K562 (cell line): ENCODE measurements around the gene MTMR3. TPM values are rescaled to one million over a fixed set of nuclear protein-coding genes. Genes with fewer than 3 reads are reported as not detected.
A peak's percentile ranks its signal among the peaks of the same experiment; 100 is the strongest.

Experiments
- ATAC-seq: fragments of 200-7000 bp; cut with Tn5 transposase; 3 replicates; pipeline ENCODE4 v1.9.1; 2020; ENCODE audit warnings: moderate library complexity
- Bru-seq: library from RNA; stranded (reverse); fragments of 400-500 nt; gene quantifications from one replicate; lab custom pipeline; 2021; lab: Mats Ljungman, UMichigan
- BruChase-seq, 2 experiments: library from RNA; stranded (reverse); fragments of 400-500 nt; gene quantifications; one replicate each; lab custom pipeline; 2021; lab: Mats Ljungman, UMichigan
- BruUV-seq: library from RNA; stranded (reverse); fragments of 400-500 nt; replicated peaks from 2 replicates; lab custom pipeline; 2021; lab: Mats Ljungman, UMichigan
- CTCF ChIA-PET: fragments of 300-600 bp; formaldehyde crosslinking; extraction: SDS; loops from one replicate; lab custom pipeline; 2021; ENCODE audit warnings: low intra/inter-chr PET ratio; lab: Yijun Ruan, JAX
- POLR2A ChIA-PET: fragments of 300-600, 350-650 bp; sonication (Branson Sonifier 250); formaldehyde crosslinking; extraction: SDS; loops from one replicate; lab custom pipeline; 2021; ENCODE audit warnings: antibody characterized with exemption, inconsistent platforms; lab: Yijun Ruan, JAX
- DNase-seq, 4 experiments: peaks; one replicate each; pipeline versions ENCODE4 v3.0.0 to v3.0.0-alpha.2; 2011 to 2018; ENCODE audit warnings: low spot score in 3 of 4, mixed read lengths in 3 of 4; ENCODE audit errors: extremely low read depth in 1 of 4
- FAIRE-seq: peaks from 2 replicates; lab custom pipeline; 2011; peaks lifted over from hg19 to GRCh38; lab: Jason Lieb, UNC
- H2AFZ ChIP-seq: 2 replicates; pipeline ENCODE4 v1.6.0; 2011; ENCODE audit warnings: low read depth, low read length, control low read depth, inconsistent platforms
- H3K27ac ChIP-seq: fragments of 200-600 bp; 3 replicates; pipeline ENCODE4 v1.8.0; 2011; ENCODE audit warnings: low read depth, mild to moderate bottlenecking, control low read depth, inconsistent platforms, low read length, moderate library complexity, mixed read lengths; ENCODE audit errors: extremely low read depth
- H3K27me3 ChIP-seq, 2 experiments: fragments of 300-600 bp in 1 of 2; 2 replicates in 1 of 2; 3 replicates in 1 of 2; pipeline versions ENCODE4 v1.6.0 to v1.8.0; 2011; ENCODE audit warnings: inconsistent platforms in 2 of 2, low read length in 2 of 2, mild to moderate bottlenecking in 1 of 2, mixed read lengths in 1 of 2, moderate library complexity in 1 of 2; ENCODE audit not compliant: control insufficient read depth in 2 of 2, insufficient read depth in 2 of 2
- H3K36me3 ChIP-seq: fragments of 300-600 bp; 3 replicates; pipeline ENCODE4 v1.8.0; 2011; ENCODE audit warnings: mild to moderate bottlenecking, low read length, inconsistent platforms; ENCODE audit not compliant: control insufficient read depth, insufficient read depth
- H3K4me1 ChIP-seq, 2 experiments: fragments of 200-600 bp in 1 of 2; replicated peaks in 1 of 2; 2 replicates in 1 of 2; 3 replicates in 1 of 2; pipeline versions ENCODE4 v1.5.1 to v1.8.0; 2011; ENCODE audit warnings: inconsistent platforms in 2 of 2, low read length in 2 of 2, mild to moderate bottlenecking in 1 of 2, mixed read lengths in 1 of 2, moderate library complexity in 1 of 2; ENCODE audit not compliant: control insufficient read depth in 2 of 2, insufficient read depth in 2 of 2
- H3K4me2 ChIP-seq: 2 replicates; pipeline ENCODE4 v1.6.1; 2011; ENCODE audit warnings: low read length, control low read depth, inconsistent platforms, mixed read lengths; ENCODE audit not compliant: insufficient read depth
- H3K4me3 ChIP-seq: fragments of 200-600 bp; sonication (generic), shearing (Covaris generic); 2 replicates; pipeline ENCODE4 v1.5.1; 2016; ENCODE audit warnings: control low read depth, inconsistent platforms
- H3K79me2 ChIP-seq: fragments of 200-600 bp; 3 replicates; pipeline ENCODE4 v1.8.0; 2011; ENCODE audit warnings: low read length, inconsistent platforms; ENCODE audit not compliant: control insufficient read depth, insufficient read depth
- H3K9ac ChIP-seq, 2 experiments: 2 replicates each; pipeline versions ENCODE4 v1.6.0 to v1.6.1; 2011; ENCODE audit warnings: low read depth in 2 of 2, low read length in 2 of 2, control low read depth in 1 of 2, inconsistent platforms in 1 of 2, mild to moderate bottlenecking in 1 of 2, mixed read lengths in 1 of 2; ENCODE audit not compliant: insufficient read depth in 1 of 2
- H3K9me1 ChIP-seq: one replicate; pipeline ENCODE4 v1.6.0; 2011; ENCODE audit warnings: inconsistent platforms, mild to moderate bottlenecking, low read length, moderate library complexity; ENCODE audit not compliant: control insufficient read depth, insufficient read depth
- H3K9me3 ChIP-seq: replicated peaks from 2 replicates; pipeline ENCODE4 v1.5.1; 2011; ENCODE audit warnings: low read depth, low read length, inconsistent platforms; ENCODE audit not compliant: control insufficient read depth, insufficient read depth
- H4K20me1 ChIP-seq: replicated peaks from 2 replicates; pipeline ENCODE4 v1.6.1; 2011; ENCODE audit warnings: low read length, inconsistent platforms, mixed read lengths; ENCODE audit not compliant: control insufficient read depth, insufficient read depth
- GTF2A2 ChIP-seq: IDR thresholded peaks from 2 replicates; pipeline ENCODE4 v1.6.1; 2016; ENCODE audit warnings: mild to moderate bottlenecking, missing genetic modification characterization, missing compliant biosample characterization
- ZNF140 ChIP-seq: fragments of 250-450 bp; sonication (Bioruptor Pico); IDR thresholded peaks from 2 replicates; pipeline ENCODE4 v1.8.0; 2021; ENCODE audit warnings: moderate library complexity, mild to moderate bottlenecking, inconsistent platforms
- WGBS: fragments of 100-300 bp; shearing (Covaris generic); methylation state at CpG from one replicate; pipeline ENCODE4 v1.1.6; 2016; ENCODE audit warnings: low coverage, mixed read lengths; ENCODE audit not compliant: insufficient coverage; ENCODE audit errors: missing lambda C conversion rate; 5-methylcytosine and 5-hydroxymethylcytosine counted together
- in situ Hi-C: fragments of 300-500 bp; cut with MboI; formaldehyde crosslinking; loops from 4 replicates; pipeline ENCODE4 v1.15.0; 2018; ENCODE audit warnings: inconsistent platforms, mixed read lengths
- intact Hi-C: fragments of 100-400 bp; cut with micrococcal nuclease; formaldehyde crosslinking; loops from 2 replicates; pipeline ENCODE4 v1.14.2; 2022
- long read RNA-seq, 3 experiments: library from polyadenylated mRNA in 2 of 3; library from RNA in 1 of 3; unstranded in 2 of 3; stranded (forward) in 1 of 3; transcript quantifications; one replicate each; pipeline ENCODE4 v2.0.0, GENCODE V29; 2019 to 2022
- polyA minus RNA-seq, 3 experiments: library from RNA; depleted of rRNA, polyadenylated mRNA; stranded (reverse); fragments of >200 nt; gene quantifications; 2 replicates each; pipeline ENCODE4 v1.2.3, GENCODE V29; 2011
- polyA plus RNA-seq, 8 experiments: library from polyadenylated mRNA; depleted of rRNA in 4 of 8; stranded (reverse) in 5 of 8; unstranded in 3 of 8; fragments of >200 nt; fragmentation: Nextera tagmentation in 2 of 8; fragmentation: Illumina TruSeq in 1 of 8; extraction: Ambion mirVana in 2 of 8; extraction: Trizol in 1 of 8; gene quantifications; 2 replicates each; pipeline versions ENCODE4 v1.2.1 to v1.2.3, GENCODE V29; 2011 to 2014; ENCODE audit warnings: inconsistent platforms in 1 of 8, missing spikeins in 1 of 8
- total RNA-seq, 7 experiments: library from RNA; depleted of rRNA in 6 of 7; stranded (reverse); fragments of >200 nt in 6 of 7; fragmentation: Illumina TruSeq in 2 of 7; extraction: Trizol in 2 of 7; gene quantifications; 2 replicates each; pipeline versions ENCODE4 v1.2.1 to v1.2.3, GENCODE V29; 2011 to 2021; ENCODE audit warnings: low replicate concordance in 1 of 7
- TF ChIP-seq, protein P1 (sequence below): fragments of 200-800 bp; sonication (Bioruptor generic); IDR thresholded peaks from 2 replicates; pipeline ENCODE4 v1.6.1; 2016; ENCODE audit warnings: missing genetic modification characterization, missing compliant biosample characterization

MTMR3 gene
- 79.8 and 96.2 TPM in 2 replicates for total RNA-seq (2011; cell fraction: chromatin; rRNA removed; ENCODE audit: low replicate concordance)
- 38.5 and 45.4 TPM in 2 replicates for total RNA-seq (2011; cell fraction: nucleolus; rRNA removed)
- total RNA-seq (2011; cell fraction: nucleoplasm; rRNA removed) = 55.1 and 55.5 TPM in 2 replicates
- total RNA-seq (2014; rRNA removed) (5.1 and 9.0 TPM in 2 replicates), total RNA-seq (2014; rRNA removed; fragmentation: Illumina TruSeq; extraction: Trizol) (7.1 and 8.3 TPM in 2 replicates), total RNA-seq (2015; rRNA removed; fragmentation: Illumina TruSeq; extraction: Trizol) (7.5 and 7.9 TPM in 2 replicates), total RNA-seq (2021) (12.3 and 13.6 TPM in 2 replicates), polyA plus RNA-seq (2011; rRNA removed) (13.7 and 20.0 TPM in 2 replicates), polyA plus RNA-seq (2014; fragmentation: Illumina TruSeq; extraction: Trizol) (10.7 and 12.0 TPM in 2 replicates), polyA plus RNA-seq (2014; fragmentation: Nextera tagmentation; extraction: Ambion mirVana) (1 to 10 TPM; 1.6 to 1.9 TPM), polyA plus RNA-seq (2014; rRNA removed) (6.9 and 8.3 TPM in 2 replicates), polyA minus RNA-seq (2011; rRNA and poly(A)+ RNA removed) (17.3 and 19.5 TPM in 2 replicates), Bru-seq, nascent RNA (percentile 66 among the genes with signal in this experiment), BruChase-seq, experiment 1, labeled RNA remaining after a 2-hour chase (percentile 73 among the genes with signal in this experiment), BruChase-seq, experiment 2, labeled RNA remaining after a 6-hour chase (percentile 74 among the genes with signal in this experiment)
- 8.9 and 12.3 TPM in 2 replicates for polyA plus RNA-seq (2011; cell fraction: cytosol; rRNA removed)
- 83.6 and 87.4 TPM in 2 replicates for polyA plus RNA-seq (2011; cell fraction: nucleus; rRNA removed)
- polyA plus RNA-seq (2012) = 8.8 and 14.8 TPM in 2 replicates
- 5.9 and 13.6 TPM in 2 replicates for polyA minus RNA-seq (2011; cell fraction: cytosol; rRNA and poly(A)+ RNA removed)
- 13.2 and 26.2 TPM in 2 replicates for polyA minus RNA-seq (2011; cell fraction: nucleus; rRNA and poly(A)+ RNA removed)
- long read RNA-seq, experiment 1, full-length matches to known transcripts = 2 of 26 reads
- long read RNA-seq, experiment 1, partial matches to known transcripts = 17 of 26 reads
- long read RNA-seq, experiment 1, other reads (novel, unspliced or antisense) = 7 of 26 reads
- long read RNA-seq, experiment 2, full-length matches to known transcripts = 8 of 13 reads
- long read RNA-seq, experiment 2, partial matches to known transcripts = 1 of 13 reads
- long read RNA-seq, experiment 2, other reads (novel, unspliced or antisense) = 4 of 13 reads
- long read RNA-seq, experiment 3, partial matches to known transcripts = 3 of 4 reads
- long read RNA-seq, experiment 3, other reads (novel, unspliced or antisense) = 1 of 4 reads

DNA sequence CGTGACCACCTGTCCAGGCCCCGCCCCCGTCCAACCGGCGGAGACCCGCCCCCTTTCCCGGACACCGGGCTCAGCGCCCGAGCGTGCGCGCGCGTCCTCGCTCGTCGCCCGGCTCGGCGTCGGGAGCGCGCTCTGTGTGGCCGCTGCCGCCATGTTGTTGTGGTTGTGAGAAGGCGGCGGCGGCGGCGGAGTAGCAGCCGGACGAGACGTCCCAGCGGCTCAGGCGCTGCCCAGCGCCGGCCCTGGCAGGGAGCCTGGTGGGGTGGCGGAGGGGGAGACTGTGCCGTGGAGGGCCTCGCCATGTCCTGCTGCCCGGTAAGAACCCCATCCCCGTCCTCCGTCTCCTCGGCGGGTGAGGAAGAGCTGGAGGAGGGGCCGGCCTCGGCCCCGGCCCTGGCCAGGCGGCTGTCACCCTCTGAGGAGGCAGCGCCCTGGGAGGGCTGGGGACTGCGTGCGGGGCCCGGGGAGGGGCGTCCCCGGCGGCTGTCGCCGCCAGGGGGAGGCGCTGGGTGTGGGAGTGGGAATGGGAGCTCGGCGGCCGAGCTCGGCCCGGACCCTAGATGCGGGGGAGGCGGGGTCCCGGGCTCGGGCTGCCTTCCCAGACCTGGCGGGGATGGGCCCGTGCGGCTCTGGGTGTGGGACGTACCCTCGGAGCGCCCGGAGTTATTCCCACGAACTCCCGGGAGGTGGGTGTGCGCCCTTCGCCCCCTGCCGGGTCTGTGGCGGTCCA is at the start of gene MTMR3:
MTMR3 (plus strand) TSS at position 130 of the 730 bp plus-strand sequence. CDS start 87,886 bp downstream, outside the sequence.
- peaks cover 50% of the 10 kb centered on the region for H3K79me2 ChIP-seq
- H3K36me3 ChIP-seq = no peaks in the 10 kb centered on the region; the same call in 2 of the 3 replicates
- no peak for FAIRE-seq
- CTCF ChIA-PET = no interaction called here
- H4K20me1 ChIP-seq = peaks cover 6% of the 10 kb centered on the region; the same call in 1 of the 2 replicates
- POLR2A ChIA-PET = interaction anchor here (0.6 to 1.1 kb wide), 6 partner anchors 12 to 123 kb away, joined by 3 to 5 read pairs (median 3); no protein-coding TSS in a partner anchor
- BruUV-seq = no TSS peak
- intact Hi-C loops (loop anchor here (5.0 kb wide), 1 partner anchor 124 kb away; no protein-coding TSS in a partner anchor), in situ Hi-C loops (no loop called here)
- peaks cover 0 to 5% of the 10 kb centered on the region in 2 experiments; a peak in 2 of 5 replicates for H3K4me1 ChIP-seq
- peak; percentile 97 for ATAC-seq
- H3K9me3 ChIP-seq = no peaks in the 10 kb centered on the region
- DNase-seq = peak; percentile 78 to 90 (median 79)
- H3K4me2 ChIP-seq = peak within 1 kb of the TSS; percentile 77
- peak within 1 kb of the TSS; percentile 91 for H3K27ac ChIP-seq
- H2AFZ ChIP-seq = peak within 1 kb of the TSS; percentile 94
- peaks cover 3% of the 10 kb centered on the region for H3K9me1 ChIP-seq
- H3K4me3 ChIP-seq = peak within 1 kb of the TSS; percentile 93
- H3K27me3 ChIP-seq = no peaks in the 10 kb centered on the region
- WGBS = under 1% methylated on average over 36 of the region's 82 CpGs
- H3K9ac ChIP-seq = peak within 1 kb of the TSS; percentile 89 to 96
- TF ChIP-seq ZNF140 (CRISPR knock-in tag) (no peak), GTF2A2 (tag) (no peak)
- TF ChIP-seq, protein P1, sequence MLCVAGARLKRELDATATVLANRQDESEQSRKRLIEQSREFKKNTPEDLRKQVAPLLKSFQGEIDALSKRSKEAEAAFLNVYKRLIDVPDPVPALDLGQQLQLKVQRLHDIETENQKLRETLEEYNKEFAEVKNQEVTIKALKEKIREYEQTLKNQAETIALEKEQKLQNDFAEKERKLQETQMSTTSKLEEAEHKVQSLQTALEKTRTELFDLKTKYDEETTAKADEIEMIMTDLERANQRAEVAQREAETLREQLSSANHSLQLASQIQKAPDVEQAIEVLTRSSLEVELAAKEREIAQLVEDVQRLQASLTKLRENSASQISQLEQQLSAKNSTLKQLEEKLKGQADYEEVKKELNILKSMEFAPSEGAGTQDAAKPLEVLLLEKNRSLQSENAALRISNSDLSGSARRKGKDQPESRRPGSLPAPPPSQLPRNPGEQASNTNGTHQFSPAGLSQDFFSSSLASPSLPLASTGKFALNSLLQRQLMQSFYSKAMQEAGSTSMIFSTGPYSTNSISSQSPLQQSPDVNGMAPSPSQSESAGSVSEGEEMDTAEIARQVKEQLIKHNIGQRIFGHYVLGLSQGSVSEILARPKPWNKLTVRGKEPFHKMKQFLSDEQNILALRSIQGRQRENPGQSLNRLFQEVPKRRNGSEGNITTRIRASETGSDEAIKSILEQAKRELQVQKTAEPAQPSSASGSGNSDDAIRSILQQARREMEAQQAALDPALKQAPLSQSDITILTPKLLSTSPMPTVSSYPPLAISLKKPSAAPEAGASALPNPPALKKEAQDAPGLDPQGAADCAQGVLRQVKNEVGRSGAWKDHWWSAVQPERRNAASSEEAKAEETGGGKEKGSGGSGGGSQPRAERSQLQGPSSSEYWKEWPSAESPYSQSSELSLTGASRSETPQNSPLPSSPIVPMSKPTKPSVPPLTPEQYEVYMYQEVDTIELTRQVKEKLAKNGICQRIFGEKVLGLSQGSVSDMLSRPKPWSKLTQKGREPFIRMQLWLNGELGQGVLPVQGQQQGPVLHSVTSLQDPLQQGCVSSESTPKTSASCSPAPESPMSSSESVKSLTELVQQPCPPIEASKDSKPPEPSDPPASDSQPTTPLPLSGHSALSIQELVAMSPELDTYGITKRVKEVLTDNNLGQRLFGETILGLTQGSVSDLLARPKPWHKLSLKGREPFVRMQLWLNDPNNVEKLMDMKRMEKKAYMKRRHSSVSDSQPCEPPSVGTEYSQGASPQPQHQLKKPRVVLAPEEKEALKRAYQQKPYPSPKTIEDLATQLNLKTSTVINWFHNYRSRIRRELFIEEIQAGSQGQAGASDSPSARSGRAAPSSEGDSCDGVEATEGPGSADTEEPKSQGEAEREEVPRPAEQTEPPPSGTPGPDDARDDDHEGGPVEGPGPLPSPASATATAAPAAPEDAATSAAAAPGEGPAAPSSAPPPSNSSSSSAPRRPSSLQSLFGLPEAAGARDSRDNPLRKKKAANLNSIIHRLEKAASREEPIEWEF (CRISPR knock-in tag) = no peak
